HG03139 (cell line): Measurements from ENCODE around the gene CCDC177.
"Not testable (repeated sequence)": the region's sequence is repeated elsewhere in the genome, so short reads cannot be mapped to it uniquely, and the experiment has no call there.

ENCODE experiments used
- ATAC-seq: cut with Tn5 transposase; IDR thresholded peaks from one replicate; pipeline ENCODE4 v1.9.1; 2021; ENCODE audit not compliant: unreplicated experiment

CCDC177 gene

GRCh38 chr14:69600304-69600891 lies 25.7 kb upstream of the CCDC177 start:
- no peak for ATAC-seq

DNA sequence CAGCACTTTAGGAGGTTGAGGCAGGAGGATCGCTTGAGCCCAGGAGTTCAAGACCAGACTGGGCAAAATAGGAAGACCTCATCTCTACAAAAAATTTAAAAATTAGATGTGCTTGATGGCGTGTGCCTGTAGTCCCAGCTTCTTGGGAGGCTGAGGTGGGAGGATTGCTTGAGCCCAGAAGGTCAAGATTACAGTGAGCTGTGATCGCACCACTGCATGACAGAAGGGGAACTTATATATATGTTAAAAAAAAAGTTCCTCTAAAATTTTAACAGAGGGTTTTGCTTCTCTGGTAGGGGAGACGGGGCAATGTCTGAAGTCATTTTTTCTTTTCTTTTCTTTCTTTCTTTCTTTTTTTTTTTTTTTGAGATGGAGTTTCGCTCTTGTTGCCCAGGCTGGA lies 24.8 kb upstream of the CCDC177 start:
- not testable (repeated sequence) for ATAC-seq

DNA sequence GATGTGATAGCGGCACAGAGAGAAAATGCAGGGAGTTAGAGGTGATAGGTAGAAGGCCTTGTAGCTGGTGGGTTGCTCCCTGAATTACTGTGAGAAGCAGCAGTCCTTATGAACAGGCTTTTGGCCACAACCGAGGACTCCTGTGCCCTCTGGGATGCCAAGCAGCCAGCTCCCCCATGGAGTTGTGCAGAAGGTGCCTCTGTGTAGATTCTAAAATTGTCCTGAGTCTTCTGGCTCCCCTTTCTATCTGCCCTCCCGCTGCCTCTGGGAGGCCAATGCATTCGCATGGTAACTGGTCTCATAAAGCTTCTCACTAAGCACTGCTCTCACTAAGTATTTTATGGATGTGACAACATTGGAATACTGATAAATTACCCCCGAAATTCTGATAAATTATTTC lies 20.7 kb upstream of the CCDC177 start:
- no peak for ATAC-seq

DNA sequence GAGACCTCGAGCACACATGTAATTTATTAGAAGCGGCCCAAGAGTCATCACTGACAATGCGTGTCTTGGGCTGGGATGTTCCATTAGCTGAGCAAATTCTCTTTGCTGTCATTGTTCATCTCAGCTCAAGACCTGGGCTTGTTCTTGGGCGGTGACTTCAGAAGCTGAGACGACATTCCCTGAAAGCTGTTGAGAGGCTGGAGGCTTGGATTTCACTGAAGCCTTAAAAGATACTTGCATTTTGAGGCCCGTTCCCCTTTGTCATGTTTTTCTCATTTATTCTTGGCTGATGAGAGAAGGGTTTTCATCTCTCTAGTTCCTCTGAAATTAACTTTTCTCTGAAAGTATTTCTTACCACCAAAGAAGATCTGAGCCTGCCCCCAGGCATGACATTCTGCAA lies 20.2 kb upstream of the CCDC177 start:
- no peak for ATAC-seq

DNA sequence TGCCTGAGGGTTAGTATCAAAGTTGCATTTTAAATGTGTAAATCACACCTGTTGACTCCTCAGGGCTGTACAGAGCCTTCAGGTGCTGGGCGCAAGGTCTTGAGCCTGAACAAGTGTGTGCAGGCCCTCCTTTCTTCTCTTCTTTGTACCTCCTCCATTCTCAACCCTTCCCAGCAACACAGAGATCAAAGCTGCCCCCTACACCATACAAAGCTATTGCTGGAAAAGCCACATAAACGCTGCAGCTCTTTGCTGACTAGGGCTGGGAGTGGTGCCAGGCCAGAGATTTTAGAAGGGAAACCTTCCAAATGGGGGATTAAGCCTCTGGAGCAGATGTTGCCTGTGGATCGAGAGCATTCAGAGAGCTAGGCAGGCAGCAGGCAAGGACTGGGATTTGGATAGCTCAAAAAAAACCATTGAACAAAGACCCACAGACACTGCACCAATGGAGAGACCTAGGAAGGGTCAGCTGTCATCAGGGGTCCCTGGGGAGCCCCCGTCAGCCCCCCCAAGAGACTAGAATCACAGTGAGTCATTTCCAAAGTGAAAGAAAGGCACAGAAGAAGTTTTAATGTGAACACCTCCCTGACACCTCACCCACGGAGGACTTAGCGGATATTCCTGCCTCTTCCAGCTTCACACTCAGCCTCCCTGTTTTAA lies 18.5 kb upstream of the CCDC177 start:
- ATAC-seq, result no peak

DNA sequence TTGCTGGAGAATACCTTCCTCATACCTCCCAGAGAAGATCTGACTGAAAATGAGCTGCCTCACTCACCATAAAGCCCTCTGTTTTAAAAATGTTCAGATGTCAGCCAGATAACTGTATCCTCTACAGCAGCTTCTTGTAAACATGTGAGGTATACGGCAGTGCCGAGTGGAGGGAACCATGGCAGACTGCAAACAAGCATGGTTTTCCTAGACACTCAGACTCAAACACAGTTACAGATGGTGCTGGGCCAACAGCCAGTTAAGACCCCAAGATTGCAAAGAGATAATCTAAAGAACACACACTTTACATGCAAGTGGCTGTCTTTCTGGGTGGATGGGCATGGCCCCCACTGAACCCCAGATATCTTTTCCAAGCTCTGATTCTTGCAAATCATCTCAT lies 16.6 kb upstream of the CCDC177 start:
- no peak for ATAC-seq

DNA sequence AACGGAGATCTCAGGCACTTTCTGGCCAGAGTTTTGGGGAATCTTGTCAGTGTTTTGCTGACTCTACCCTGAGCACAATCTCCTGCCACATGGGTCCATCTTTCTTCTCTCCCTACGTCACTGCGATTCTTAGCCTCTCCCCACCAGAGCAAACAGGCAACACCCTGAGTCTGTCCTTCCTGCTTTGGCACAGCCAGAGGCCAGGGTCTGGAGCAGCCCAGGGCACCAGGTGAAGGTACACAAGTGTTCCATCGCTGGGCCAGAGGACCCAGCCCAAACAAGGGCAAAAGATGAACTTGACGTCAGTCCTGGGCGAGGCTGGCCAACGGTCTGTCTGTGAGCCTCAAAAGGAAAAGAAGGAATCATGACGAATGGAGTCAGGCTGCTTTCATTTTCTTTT lies 12.7 kb upstream of the CCDC177 start:
- ATAC-seq, result no peak

DNA sequence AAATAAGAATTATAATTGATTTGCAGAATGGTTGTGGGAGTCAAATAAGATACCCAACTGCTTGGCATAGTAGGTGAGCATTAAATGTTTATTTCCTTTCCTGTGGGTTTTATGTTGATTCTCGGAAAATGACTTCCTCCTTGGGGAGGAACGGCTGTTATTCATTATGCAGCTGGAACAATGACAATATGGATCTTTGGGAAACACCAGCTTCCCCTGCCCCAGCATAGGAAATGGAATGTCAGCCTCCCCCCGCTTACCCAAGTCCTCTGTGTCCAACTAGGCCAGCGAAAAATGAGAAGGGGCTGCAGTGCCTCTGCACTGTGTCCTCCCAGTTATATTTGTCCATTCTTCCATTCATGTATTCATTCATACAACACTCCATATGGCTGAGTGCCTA lies 11.7 kb upstream of the CCDC177 start:
- no peak for ATAC-seq

DNA sequence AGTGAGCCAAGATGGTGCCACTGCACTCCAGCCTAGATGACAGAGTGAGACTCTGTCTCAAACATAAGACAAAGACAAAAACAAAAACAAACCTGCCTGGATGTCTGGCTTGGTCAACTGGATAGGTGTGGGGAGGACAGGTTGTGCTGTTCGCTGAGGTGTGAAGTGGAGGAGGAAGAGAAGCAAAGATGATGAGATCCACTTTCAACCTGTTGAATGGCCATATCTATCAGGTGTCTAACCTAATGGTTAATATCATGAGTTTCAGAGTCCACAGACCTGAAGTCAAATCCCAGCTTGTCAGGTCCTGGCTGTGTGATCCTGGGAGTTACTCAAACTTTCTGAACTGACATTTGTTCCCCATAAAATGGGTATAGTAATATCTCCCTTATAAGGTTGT lies 9.7 kb upstream of the CCDC177 start:
- no peak for ATAC-seq

DNA sequence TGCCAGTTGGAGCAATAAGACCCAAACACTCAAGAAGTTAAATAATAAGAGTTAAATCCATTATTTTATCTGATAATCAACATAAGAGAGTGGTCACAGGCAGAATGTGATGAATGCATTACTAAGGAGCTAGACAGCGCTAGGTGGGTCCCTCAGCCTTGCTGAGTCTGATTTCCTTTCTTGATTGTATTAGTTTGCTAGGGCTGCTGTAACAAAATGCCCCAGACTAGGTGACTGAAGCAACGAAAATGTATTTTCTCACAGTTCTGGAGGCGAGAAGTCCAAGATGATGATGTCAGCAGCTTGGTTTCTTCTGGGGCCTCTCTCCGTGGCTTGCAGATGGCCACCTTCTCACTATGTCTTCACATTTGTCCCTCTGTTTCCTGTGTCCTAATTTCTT lies 8.2 kb upstream of the CCDC177 start:
- no peak for ATAC-seq

DNA sequence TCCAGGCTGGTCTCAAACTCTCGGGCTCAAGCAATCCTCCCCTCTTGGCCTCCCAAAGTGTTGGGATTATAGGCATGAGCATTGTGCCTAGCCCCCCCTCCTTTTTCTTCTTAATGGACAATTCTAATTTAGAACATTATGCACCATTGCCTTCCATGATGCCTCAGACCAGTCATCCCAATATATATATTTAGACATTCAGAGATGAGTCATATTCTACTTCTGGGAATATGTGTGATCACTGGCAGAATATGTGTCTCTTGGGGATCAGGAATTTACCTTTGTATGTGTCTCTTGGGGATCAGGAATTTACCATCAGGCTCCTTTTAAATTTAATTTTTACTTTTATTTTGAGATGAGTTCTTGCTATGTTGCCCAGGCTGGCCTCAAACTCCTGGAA lies 7.5 kb upstream of the CCDC177 start:
- no peak for ATAC-seq

DNA sequence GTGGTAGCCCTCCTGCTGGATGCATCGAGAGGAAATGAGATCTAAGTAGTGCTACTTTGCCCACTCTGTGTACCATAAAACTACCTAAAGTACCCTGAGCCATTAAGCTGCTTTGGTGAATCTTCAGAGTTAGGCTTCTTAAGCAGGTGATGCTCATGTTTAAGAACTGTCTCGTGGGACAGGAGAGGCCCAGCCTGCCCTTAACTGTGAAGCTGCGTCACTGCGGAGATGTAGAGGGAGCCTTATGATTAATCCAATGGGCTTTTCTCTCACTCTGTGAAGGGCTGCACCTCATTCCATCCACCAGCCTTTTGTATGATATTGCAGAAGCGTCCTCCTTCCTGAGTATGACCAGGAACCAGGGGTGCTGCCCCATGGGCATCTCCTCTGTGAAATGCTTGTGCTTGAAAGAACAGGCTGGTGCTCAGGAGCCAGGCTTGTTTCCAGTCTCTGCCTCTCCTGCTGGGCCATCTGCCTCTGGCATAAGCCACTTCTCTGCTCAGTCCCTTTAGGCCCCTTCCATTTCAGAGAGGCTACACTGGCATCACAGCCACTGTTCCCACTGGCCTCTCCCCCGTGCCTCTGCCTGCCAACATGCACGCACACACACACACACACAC lies 6.8 kb upstream of the CCDC177 start:
- no peak for ATAC-seq

GRCh38 chr14:69580009-69580577 lies 5.4 kb upstream of the CCDC177 start:
- ATAC-seq, result no peak

GRCh38 chr14:69579476-69579875 lies 4.8 kb upstream of the CCDC177 start:
- ATAC-seq, result no peak

DNA sequence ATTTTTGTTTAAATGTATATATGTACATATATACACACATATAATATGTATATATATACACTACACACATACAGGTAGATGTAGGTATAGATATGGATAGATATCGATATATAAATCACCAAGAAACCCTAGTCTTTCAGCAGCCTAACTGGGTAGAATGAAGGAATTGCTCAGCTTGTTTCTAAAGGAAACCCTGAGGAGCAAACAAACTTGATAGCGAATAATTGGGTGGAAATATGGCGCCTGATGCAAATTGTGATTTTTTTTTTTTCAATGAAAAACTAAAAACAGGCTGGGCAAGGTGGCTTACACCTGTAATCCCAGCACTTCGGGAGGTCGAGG lies 254 bp upstream of the CCDC177 start:
- ATAC-seq, result no peak

DNA sequence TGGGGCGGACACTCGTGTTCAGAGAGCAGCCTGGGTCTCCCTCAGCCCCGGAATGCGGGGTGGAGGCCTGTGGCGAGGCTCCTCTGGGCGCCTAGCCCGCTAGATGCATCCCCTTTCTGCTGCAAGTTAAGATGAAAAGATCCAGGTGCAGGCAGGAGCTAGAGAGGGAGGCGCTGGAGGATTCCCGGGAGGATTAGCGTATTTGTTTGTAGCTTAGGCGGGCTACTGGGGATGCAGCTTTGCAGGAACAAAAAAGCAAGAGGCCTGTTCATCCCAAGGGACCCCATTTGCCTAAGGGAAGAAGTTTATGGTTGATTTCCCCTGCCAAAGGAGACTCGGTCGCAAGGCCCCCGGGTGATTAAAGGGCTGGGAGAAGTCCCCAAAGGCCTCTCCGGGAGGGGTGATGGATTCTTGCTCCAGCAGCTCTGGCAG lies 824 bp downstream of the CCDC177 start:
- no peak for ATAC-seq

- ATAC-seq, result no peak
Observed at GRCh38 chr14:69573205-69573830, 1.4 kb downstream of the CCDC177 start.

DNA sequence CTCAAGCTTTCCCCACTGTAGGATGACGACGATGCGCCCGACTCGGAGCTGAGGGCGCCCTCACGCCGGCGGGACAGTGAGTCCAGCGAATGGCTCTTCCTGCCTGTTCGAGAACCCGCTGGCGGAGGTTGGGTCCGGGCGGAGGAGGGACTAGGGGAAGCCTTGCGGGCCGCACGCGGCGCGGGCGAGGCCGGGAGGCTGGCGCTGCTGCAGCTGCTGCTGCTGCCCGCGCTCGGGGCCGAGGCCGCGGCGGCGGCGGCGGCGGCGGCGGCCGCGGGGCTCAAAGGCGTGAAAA lies 1.9 kb downstream of the CCDC177 start:
- no peak for ATAC-seq

GRCh38 chr14:69572030-69572840 lies 2.4 kb downstream of the CCDC177 start:
- no peak for ATAC-seq

GRCh38 chr14:69571449-69572029 lies 3.1 kb downstream of the CCDC177 start:
- no peak for ATAC-seq

DNA sequence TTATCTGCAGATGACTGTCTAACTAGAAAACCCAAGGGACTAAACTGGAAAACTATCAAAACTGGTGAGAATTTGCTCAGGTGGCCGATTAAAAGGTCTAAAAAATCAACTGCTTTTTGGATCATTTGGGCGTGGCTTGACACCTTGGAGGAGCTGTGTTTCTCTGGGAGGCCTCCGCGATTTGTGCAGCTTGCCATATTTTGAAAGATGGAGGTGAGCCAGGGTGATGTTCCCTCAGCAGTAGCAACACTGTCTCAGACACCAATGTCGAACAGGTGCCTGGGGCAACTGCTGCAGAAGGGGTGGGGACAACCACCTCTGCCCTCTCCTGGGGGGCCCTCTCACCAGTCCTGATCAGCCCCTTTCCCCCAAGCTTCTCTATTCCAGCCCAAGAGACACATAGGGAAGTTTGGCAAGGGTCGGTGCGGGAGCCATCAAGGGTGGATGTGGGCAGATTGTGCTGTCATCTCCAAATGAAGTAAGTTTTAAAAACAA lies 3.8 kb downstream of the CCDC177 start:
- ATAC-seq, result no peak
